ENCODE measurements around the gene KPNA4. TPM values are rescaled to one million over a fixed set of nuclear protein-coding genes. Genes with fewer than 3 reads are reported as not detected.
A peak's percentile ranks its signal among the peaks of the same experiment; 100 is the strongest.
"Not testable (repeated sequence)": the region's sequence is repeated elsewhere in the genome, so short reads cannot be mapped to it uniquely, and the experiment has no call there.

Gene KPNA4
- polyA plus RNA-seq, 1 donor: 25.9 TPM

GRCh38 chr3:160574636-160575035 lies 9.3 kb upstream of the KPNA4 start:
- Histone ChIP-seq H3K4me1 (ENCODE audit: control insufficient read depth, insufficient read depth, low read length) (no peaks in the 10 kb centered on the region), H3K9me3 (ENCODE audit: control insufficient read depth, low read depth, low read length) (peaks cover 7% of the 10 kb centered on the region), H3K4me3 (ENCODE audit: low read length) (no peak overlapping the region), H3K36me3 (ENCODE audit: control insufficient read depth, insufficient read depth, low read length) (no peaks in the 10 kb centered on the region), H3K27ac (ENCODE audit: low read length) (no peak overlapping the region), H3K27me3 (ENCODE audit: control insufficient read depth, insufficient read depth, low read length) (no peaks in the 10 kb centered on the region)
- no CpG with 5 or more reads among the region's 3 CpGs for WGBS (ENCODE audit: insufficient coverage, low lambda C conversion rate)
- no peak for DNase-seq

GRCh38 chr3:160573955-160574525 lies 8.7 kb upstream of the KPNA4 start:
- not testable (repeated sequence) for H3K4me3 ChIP-seq (ENCODE audit: low read length); DNase-seq; H3K27ac ChIP-seq (ENCODE audit: low read length); H3K9me3 ChIP-seq (ENCODE audit: control insufficient read depth, low read depth, low read length); H3K27me3 ChIP-seq (ENCODE audit: control insufficient read depth, insufficient read depth, low read length); H3K36me3 ChIP-seq (ENCODE audit: control insufficient read depth, insufficient read depth, low read length); H3K4me1 ChIP-seq (ENCODE audit: control insufficient read depth, insufficient read depth, low read length)
- no CpG with 5 or more reads among the region's 35 CpGs for WGBS (ENCODE audit: insufficient coverage, low lambda C conversion rate)

- H3K4me3 ChIP-seq (ENCODE audit: low read length): no peak overlapping the region
- 100% methylated on average over 1 of the region's 4 CpGs for WGBS (ENCODE audit: insufficient coverage, low lambda C conversion rate)
- H3K27me3 ChIP-seq (ENCODE audit: control insufficient read depth, insufficient read depth, low read length): no peaks in the 10 kb centered on the region
- peaks cover 7% of the 10 kb centered on the region for H3K9me3 ChIP-seq (ENCODE audit: control insufficient read depth, low read depth, low read length)
- H3K36me3 ChIP-seq (ENCODE audit: control insufficient read depth, insufficient read depth, low read length): peaks cover 3% of the 10 kb centered on the region
- H3K4me1 ChIP-seq (ENCODE audit: control insufficient read depth, insufficient read depth, low read length): no peaks in the 10 kb centered on the region
- no peak for DNase-seq
- H3K27ac ChIP-seq (ENCODE audit: low read length): no peak overlapping the region
These were observed 4.7 kb upstream of the KPNA4 start for GRCh38 chr3:160569894-160570652.

GRCh38 chr3:160568989-160569388 lies 3.6 kb upstream of the KPNA4 start:
- Histone ChIP-seq H3K4me1 (ENCODE audit: control insufficient read depth, insufficient read depth, low read length) (no peaks in the 10 kb centered on the region), H3K36me3 (ENCODE audit: control insufficient read depth, insufficient read depth, low read length) (peaks cover 3% of the 10 kb centered on the region), H3K27ac (ENCODE audit: low read length) (no peak overlapping the region), H3K4me3 (ENCODE audit: low read length) (no peak overlapping the region), H3K27me3 (ENCODE audit: control insufficient read depth, insufficient read depth, low read length) (no peaks in the 10 kb centered on the region), H3K9me3 (ENCODE audit: control insufficient read depth, low read depth, low read length) (peaks cover 3% of the 10 kb centered on the region)
- WGBS (ENCODE audit: insufficient coverage, low lambda C conversion rate): no CpG with 5 or more reads among the region's 10 CpGs
- no peak for DNase-seq

DNA sequence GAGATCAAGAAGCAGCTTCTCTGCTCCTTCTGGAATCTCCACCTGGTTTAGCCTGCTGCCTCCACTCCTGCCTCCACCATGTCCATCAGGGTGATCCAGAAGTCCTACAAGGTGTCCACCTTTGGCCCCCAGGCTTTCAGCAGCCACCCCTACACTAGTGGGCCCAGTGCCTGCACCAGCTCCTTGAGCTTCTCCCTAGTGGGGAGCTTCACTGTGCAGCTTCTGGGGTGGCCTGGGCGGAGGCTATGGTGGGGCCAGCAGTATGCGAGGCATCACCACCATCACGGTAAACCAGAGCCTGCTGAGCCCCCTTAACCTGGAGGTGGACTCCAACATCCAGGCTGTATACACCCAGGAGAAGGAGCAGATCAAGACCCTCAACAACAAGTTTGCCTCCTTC lies 2.4 kb upstream of the KPNA4 start:
- H3K27me3 ChIP-seq (ENCODE audit: control insufficient read depth, insufficient read depth, low read length): no peaks in the 10 kb centered on the region
- no CpG with 5 or more reads among the region's 3 CpGs for WGBS (ENCODE audit: insufficient coverage, low lambda C conversion rate)
- no peak overlapping the region for H3K4me3 ChIP-seq (ENCODE audit: low read length)
- DNase-seq: no peak
- peaks cover 3% of the 10 kb centered on the region for H3K36me3 ChIP-seq (ENCODE audit: control insufficient read depth, insufficient read depth, low read length)
- no peak overlapping the region for H3K27ac ChIP-seq (ENCODE audit: low read length)
- no peaks in the 10 kb centered on the region for H3K9me3 ChIP-seq (ENCODE audit: control insufficient read depth, low read depth, low read length)
- H3K4me1 ChIP-seq (ENCODE audit: control insufficient read depth, insufficient read depth, low read length): no peaks in the 10 kb centered on the region

- no peak for DNase-seq
- no peaks in the 10 kb centered on the region for H3K4me1 ChIP-seq (ENCODE audit: control insufficient read depth, insufficient read depth, low read length)
- peaks cover 3% of the 10 kb centered on the region for H3K36me3 ChIP-seq (ENCODE audit: control insufficient read depth, insufficient read depth, low read length)
- no peaks in the 10 kb centered on the region for H3K9me3 ChIP-seq (ENCODE audit: control insufficient read depth, low read depth, low read length)
- H3K27ac ChIP-seq (ENCODE audit: low read length): peak overlapping the region; percentile 97
- H3K4me3 ChIP-seq (ENCODE audit: low read length): peak overlapping the region; percentile 69
- WGBS (ENCODE audit: insufficient coverage, low lambda C conversion rate): 18% methylated on average over 4 of the region's 10 CpGs
- H3K27me3 ChIP-seq (ENCODE audit: control insufficient read depth, insufficient read depth, low read length): no peaks in the 10 kb centered on the region
These were observed 1.1 kb upstream of the KPNA4 start for GRCh38 chr3:160566499-160566898.

DNA sequence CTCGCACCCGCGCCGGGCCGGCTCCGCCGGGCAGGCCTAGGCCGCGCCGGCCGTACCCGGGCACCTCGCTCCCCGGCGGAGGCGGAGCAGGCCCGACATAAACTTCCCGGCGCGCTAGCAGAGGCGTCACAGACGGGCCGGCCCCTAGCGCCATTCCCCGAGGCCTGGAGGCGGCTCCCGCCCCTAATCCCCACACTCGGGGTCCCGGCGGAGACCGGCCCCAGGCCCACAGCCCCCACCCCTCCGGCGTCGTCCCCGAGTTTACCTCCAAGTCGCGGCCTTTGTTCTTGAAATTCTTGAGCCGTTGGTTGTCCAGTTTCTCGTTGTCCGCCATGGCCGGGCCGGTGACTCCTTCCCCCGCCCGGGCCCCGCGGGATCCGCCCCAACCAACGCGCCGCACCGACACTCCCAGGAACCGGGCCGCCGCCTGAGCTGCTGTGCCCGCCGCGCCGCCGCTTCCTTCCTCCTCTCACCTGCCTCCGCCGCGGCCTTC lies 376 bp downstream of the KPNA4 start:
- peaks cover 3% of the 10 kb centered on the region for H3K36me3 ChIP-seq (ENCODE audit: control insufficient read depth, insufficient read depth, low read length)
- no peaks in the 10 kb centered on the region for H3K27me3 ChIP-seq (ENCODE audit: control insufficient read depth, insufficient read depth, low read length)
- H3K4me1 ChIP-seq (ENCODE audit: control insufficient read depth, insufficient read depth, low read length): no peaks in the 10 kb centered on the region
- H3K4me3 ChIP-seq (ENCODE audit: low read length): peak overlapping the region; percentile 69
- peak overlapping the region; percentile 97 for H3K27ac ChIP-seq (ENCODE audit: low read length)
- peak; percentile 55 to 85 for DNase-seq
- no CpG with 5 or more reads among the region's 62 CpGs for WGBS (ENCODE audit: insufficient coverage, low lambda C conversion rate)
- H3K9me3 ChIP-seq (ENCODE audit: control insufficient read depth, low read depth, low read length): no peaks in the 10 kb centered on the region

GRCh38 chr3:160564258-160564911 lies 986 bp downstream of the KPNA4 start:
- Histone ChIP-seq H3K4me3 (ENCODE audit: low read length) (peak overlapping the region; percentile 69), H3K36me3 (ENCODE audit: control insufficient read depth, insufficient read depth, low read length) (peaks cover 3% of the 10 kb centered on the region), H3K4me1 (ENCODE audit: control insufficient read depth, insufficient read depth, low read length) (no peaks in the 10 kb centered on the region), H3K9me3 (ENCODE audit: control insufficient read depth, low read depth, low read length) (no peaks in the 10 kb centered on the region), H3K27me3 (ENCODE audit: control insufficient read depth, insufficient read depth, low read length) (no peaks in the 10 kb centered on the region), H3K27ac (ENCODE audit: low read length) (peak overlapping the region; percentile 75)
- peak in 1 of 2 donors; percentile 15 for DNase-seq
- 0% methylated on average over 1 of the region's 34 CpGs for WGBS (ENCODE audit: insufficient coverage, low lambda C conversion rate)

- no peak overlapping the region for H3K4me3 ChIP-seq (ENCODE audit: low read length)
- H3K27ac ChIP-seq (ENCODE audit: low read length): no peak overlapping the region
- no peaks in the 10 kb centered on the region for H3K27me3 ChIP-seq (ENCODE audit: control insufficient read depth, insufficient read depth, low read length)
- H3K4me1 ChIP-seq (ENCODE audit: control insufficient read depth, insufficient read depth, low read length): no peaks in the 10 kb centered on the region
- no peaks in the 10 kb centered on the region for H3K9me3 ChIP-seq (ENCODE audit: control insufficient read depth, low read depth, low read length)
- no peaks in the 10 kb centered on the region for H3K36me3 ChIP-seq (ENCODE audit: control insufficient read depth, insufficient read depth, low read length)
- no peak for DNase-seq
- no CpG with 5 or more reads among the region's 3 CpGs for WGBS (ENCODE audit: insufficient coverage, low lambda C conversion rate)
These were observed 2.4 kb downstream of the KPNA4 start for GRCh38 chr3:160562952-160563351.

DNA sequence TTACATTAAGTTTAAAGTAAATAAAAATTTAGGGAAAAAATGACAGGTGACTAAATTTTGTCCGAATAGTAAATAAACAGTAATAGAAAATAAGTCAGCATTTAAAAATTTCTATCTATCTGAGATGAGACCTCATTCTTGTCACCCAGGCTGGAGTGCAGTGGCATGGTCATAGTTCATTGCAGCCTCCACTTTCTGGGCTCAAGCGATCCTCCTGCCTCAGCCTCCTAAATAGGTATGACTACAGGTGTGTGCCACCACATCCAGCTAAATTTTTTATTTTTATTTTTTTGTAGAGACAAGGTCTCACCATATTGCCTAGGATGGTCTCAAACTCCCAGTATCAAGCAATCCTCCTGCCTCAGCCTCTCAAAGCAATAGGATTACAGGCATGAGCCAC lies 7.8 kb downstream of the KPNA4 start:
- no peaks in the 10 kb centered on the region for H3K36me3 ChIP-seq (ENCODE audit: control insufficient read depth, insufficient read depth, low read length)
- WGBS (ENCODE audit: insufficient coverage, low lambda C conversion rate): no CpG with 5 or more reads among the region's 2 CpGs
- no peaks in the 10 kb centered on the region for H3K9me3 ChIP-seq (ENCODE audit: control insufficient read depth, low read depth, low read length)
- no peak overlapping the region for H3K4me3 ChIP-seq (ENCODE audit: low read length)
- no peaks in the 10 kb centered on the region for H3K4me1 ChIP-seq (ENCODE audit: control insufficient read depth, insufficient read depth, low read length)
- H3K27ac ChIP-seq (ENCODE audit: low read length): no peak overlapping the region
- no peaks in the 10 kb centered on the region for H3K27me3 ChIP-seq (ENCODE audit: control insufficient read depth, insufficient read depth, low read length)
- DNase-seq: no peak

Data from large intestine (tissue), 3 donors.